Adrenal gland (tissue), 5 donors: ENCODE data around the gene PEF1.

Source experiments
- CTCF ChIP-seq, 6 experiments: fragments of 450-650 bp in 4 of 6; fragments of 200-600 bp in 2 of 6; sonication (generic) in 1 of 6; IDR thresholded peaks; 1 replicate in 5 of 6; 2 replicates in 1 of 6; pipeline versions ENCODE4 v1.5.1 to v1.8.0; 2016 to 2021; ENCODE audit warnings: antibody characterized with exemption in 6 of 6, mild to moderate bottlenecking in 2 of 6, moderate library complexity in 1 of 6
- POLR2A ChIP-seq, 2 donors: fragments of 450-650 bp; IDR thresholded peaks; one replicate each; pipeline ENCODE4 v1.6.1; 2017; ENCODE audit warnings: antibody characterized with exemption in 2 of 2, mild to moderate bottlenecking in 2 of 2, moderate library complexity in 1 of 2
- donor health status: DM: no; HTN: no; CAD: no.

DNA sequence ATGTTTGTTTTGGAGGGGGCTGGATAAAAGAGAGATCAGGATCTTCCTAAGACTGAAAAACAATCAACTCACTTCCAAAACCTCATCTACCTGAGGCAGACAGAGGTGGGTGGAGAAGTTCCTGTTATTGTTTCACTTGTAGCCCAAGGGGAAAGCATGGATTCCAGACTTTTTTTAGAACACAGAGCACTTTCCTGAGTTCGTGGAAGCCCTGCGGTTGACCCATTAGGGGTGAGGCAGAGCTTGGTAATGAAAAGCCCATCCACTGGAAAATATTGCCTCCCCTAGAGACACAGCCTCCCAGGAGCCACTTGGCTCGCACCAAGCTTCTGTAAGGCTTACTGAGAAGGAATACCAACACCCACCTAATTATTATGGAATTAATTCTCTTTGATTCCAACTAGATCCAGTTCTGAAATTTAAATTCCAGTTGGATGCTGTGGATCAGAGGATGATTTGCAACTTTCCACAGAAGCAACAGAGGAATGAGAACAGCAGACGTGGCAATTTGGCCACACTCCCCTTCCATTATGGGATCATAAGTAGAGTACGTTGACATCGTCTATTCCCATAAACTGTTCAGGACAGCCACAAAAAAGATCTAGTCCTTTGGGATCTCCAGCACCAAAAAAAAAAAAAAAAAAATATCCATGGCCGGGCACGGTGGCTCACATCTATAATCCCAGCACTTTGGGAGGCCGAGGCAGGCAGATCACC, 4.1 kb upstream of the PEF1 start:
- no peak for TF ChIP-seq CTCF (IDR thresholded peaks at IDR 0.05)
- TF ChIP-seq POLR2A (IDR thresholded peaks at IDR 0.05), result no peak
